Activated CD8-positive, alpha-beta T cell treated with anti-CD3 and anti-CD28 coated beads, Interleukin-2, amount 10 ng/mL, durations not matched to agents 7 days and 5 days (primary cell): ENCODE results near the gene PRND. TPM values are rescaled to one million over a fixed set of nuclear protein-coding genes. Genes with fewer than 3 reads are reported as not detected.
"Not testable (repeated sequence)": the region's sequence is repeated elsewhere in the genome, so short reads cannot be mapped to it uniquely, and the experiment has no call there.

Source experiments
- ATAC-seq: fragments of 150-1000 bp; cut with Tn5 transposase; one replicate; pipeline ENCODE4 v1.10.0; 2021; ENCODE audit warnings: moderate library complexity
- CTCF ChIA-PET: fragments of 350-600 bp; sonication (Branson Sonifier 250); formaldehyde crosslinking; loops from one replicate; lab custom pipeline; 2021; ENCODE audit warnings: antibody characterized with exemption; lab: Charles Lee
- POLR2A ChIA-PET: fragments of 350-600 bp; sonication (Branson Sonifier 250); formaldehyde crosslinking; loops from one replicate; lab custom pipeline; 2021; ENCODE audit warnings: antibody characterized with exemption; lab: Charles Lee
- DNase-seq: peaks from one replicate; pipeline ENCODE4 v3.0.0-alpha.2; 2020
- H3K27ac Mint-ChIP-seq: one replicate; pipeline ENCODE4 v1.8.0; 2021; ENCODE audit warnings: mild to moderate bottlenecking, mixed read lengths
- H3K27me3 Mint-ChIP-seq: one replicate; pipeline ENCODE4 v1.8.0; 2021; ENCODE audit warnings: low read depth, mixed read lengths
- H3K36me3 Mint-ChIP-seq: one replicate; pipeline ENCODE4 v1.8.0; 2021; ENCODE audit warnings: low read depth, mixed read lengths
- H3K4me1 Mint-ChIP-seq: one replicate; pipeline ENCODE4 v1.8.0; 2021; ENCODE audit warnings: low read depth, mixed read lengths
- H3K4me3 Mint-ChIP-seq: one replicate; pipeline ENCODE4 v1.8.0; 2021; ENCODE audit warnings: mild to moderate bottlenecking, mixed read lengths
- H3K9me3 Mint-ChIP-seq: one replicate; pipeline ENCODE4 v1.8.0; 2022; ENCODE audit warnings: mixed read lengths; ENCODE audit not compliant: insufficient read depth
- total RNA-seq, 2 experiments: library from RNA; stranded (reverse); gene quantifications; one replicate each; pipeline ENCODE4 v1.2.3, GENCODE V29; 2021

Gene PRND
- total RNA-seq, 2 experiments from 2014 or later: not detected

- no peak for DNase-seq
- Mint-ChIP-seq H3K36me3 (peaks cover 48% of the 10 kb centered on the region), H3K9me3 (no peaks in the 10 kb centered on the region), H3K27me3 (no peaks in the 10 kb centered on the region), H3K4me1 (peaks cover 74% of the 10 kb centered on the region), H3K4me3 (no peak overlapping the region), H3K27ac (peak overlapping the region; percentile 43)
- ChIA-PET POLR2A (interaction anchor here (0.9 to 1.9 kb wide), 3 partner anchors 10 to 51 kb away, joined by 3 to 5 read pairs (median 4); no protein-coding TSS in a partner anchor), CTCF (interaction anchor here (0.6 to 2.4 kb wide), 4 partner anchors 10 to 452 kb away, joined by 3 to 11 read pairs (median 4); no protein-coding TSS in a partner anchor)
- ATAC-seq: no peak
These were observed 33.4 kb upstream of the PRND start for GRCh38 chr20:4688305-4688704.

- Mint-ChIP-seq H3K4me3 (no peak overlapping the region), H3K27me3 (no peaks in the 10 kb centered on the region), H3K4me1 (peaks cover 65% of the 10 kb centered on the region), H3K36me3 (peaks cover 53% of the 10 kb centered on the region), H3K27ac (no peak overlapping the region), H3K9me3 (no peaks in the 10 kb centered on the region)
- ChIA-PET POLR2A (interaction anchor here (0.9 to 1.9 kb wide), 4 partner anchors 9 to 52 kb away, joined by 3 to 5 read pairs (median 4); no protein-coding TSS in a partner anchor), CTCF (interaction anchor here (0.9 to 2.4 kb wide), 8 partner anchors 9 to 607 kb away, joined by 3 to 11 read pairs (median 3); no protein-coding TSS in a partner anchor)
- DNase-seq (no peak), ATAC-seq (no peak)
These were observed 32.5 kb upstream of the PRND start for GRCh38 chr20:4689220-4689619.

DNA sequence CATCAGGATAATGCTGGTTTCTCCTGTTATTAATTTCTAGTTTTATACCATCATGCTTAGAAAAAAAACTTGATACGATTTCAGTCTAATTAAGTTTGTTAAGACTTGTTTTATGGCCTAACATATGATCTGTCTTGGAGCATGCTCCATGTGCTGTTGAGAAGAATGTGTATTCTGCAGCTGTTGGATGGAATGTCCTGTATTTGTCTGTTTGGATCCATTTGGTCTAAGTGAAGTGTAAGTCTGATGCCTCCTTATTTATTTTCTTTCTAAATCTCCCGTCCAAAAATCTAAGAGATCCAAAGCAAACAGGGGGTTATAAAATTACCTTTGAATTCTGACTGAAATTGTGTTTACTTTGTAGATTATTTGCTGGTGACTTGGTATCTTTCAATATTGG lies 30.0 kb upstream of the PRND start:
- DNase-seq (no peak), ATAC-seq (no peak)
- Mint-ChIP-seq H3K36me3 (peaks cover 71% of the 10 kb centered on the region), H3K4me1 (peaks cover 47% of the 10 kb centered on the region), H3K9me3 (no peaks in the 10 kb centered on the region), H3K27ac (no peak overlapping the region), H3K27me3 (no peaks in the 10 kb centered on the region), H3K4me3 (no peak overlapping the region)
- ChIA-PET POLR2A (interaction anchor here (0.7 kb wide), 1 partner anchor 399 kb away, joined by 3 read pairs; no protein-coding TSS in a partner anchor), CTCF (interaction anchor here (0.9 to 1.9 kb wide), 6 partner anchors 8 to 307 kb away, joined by 3 to 5 read pairs (median 4); no protein-coding TSS in a partner anchor)

DNA sequence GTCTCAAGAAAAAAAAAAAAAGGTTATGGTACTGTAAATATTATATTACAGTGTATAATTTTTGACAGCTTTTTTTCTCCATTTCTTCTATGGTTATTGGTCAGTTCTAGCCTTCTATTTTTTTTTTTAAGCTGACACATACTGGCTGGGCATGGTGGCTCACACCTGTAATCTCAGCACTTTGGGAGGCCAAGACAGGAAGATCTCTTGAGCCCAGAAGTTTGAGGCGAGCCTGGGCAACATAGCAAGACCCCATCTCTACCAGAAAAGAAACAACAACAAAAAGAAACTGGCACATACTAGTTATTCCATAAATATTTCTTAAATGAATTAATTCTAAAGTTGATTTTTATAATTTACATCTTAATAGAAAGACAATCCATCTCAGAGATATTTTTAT lies 27.6 kb upstream of the PRND start:
- POLR2A ChIA-PET: interaction anchor here (0.6 to 0.7 kb wide), 3 partner anchors 89 to 822 kb away, joined by 3 to 8 read pairs (median 6); no protein-coding TSS in a partner anchor
- Mint-ChIP-seq H3K27ac (no peak overlapping the region), H3K36me3 (peaks cover 66% of the 10 kb centered on the region)

DNA sequence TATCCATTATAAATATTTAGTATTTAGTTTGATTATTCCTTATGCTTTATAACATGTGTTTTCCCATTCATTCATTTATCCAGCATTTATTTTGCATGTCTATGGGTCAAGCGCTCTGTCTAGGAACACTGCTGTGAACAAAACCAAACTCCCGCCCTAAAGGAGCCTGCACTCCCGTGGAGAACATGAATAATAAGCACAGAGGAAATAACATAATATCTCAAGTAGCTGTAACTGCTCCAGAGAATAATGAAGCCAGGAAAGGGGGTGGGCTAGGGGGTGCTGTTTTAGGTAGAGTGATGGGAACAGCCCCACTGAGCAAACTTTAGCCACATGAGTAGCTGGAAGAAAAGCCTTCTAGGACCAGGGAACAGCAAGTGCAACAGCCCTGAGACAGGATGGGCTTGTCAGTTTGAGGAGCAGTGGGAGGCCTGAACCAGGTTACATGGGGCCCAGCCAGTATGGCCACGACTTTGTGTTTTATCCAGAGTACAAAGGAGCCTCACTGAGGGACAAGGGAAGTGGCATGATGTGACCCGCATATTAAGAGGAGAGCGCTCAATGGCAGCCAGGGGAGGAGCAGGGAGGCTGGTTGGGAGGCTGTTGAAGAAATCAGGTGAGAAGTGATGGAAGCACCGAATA lies 24.4 kb upstream of the PRND start:
- no peaks in the 10 kb centered on the region for H3K9me3 Mint-ChIP-seq
- no peaks in the 10 kb centered on the region for H3K27me3 Mint-ChIP-seq
- POLR2A ChIA-PET: interaction anchor here (0.8 kb wide), 1 partner anchor 9 kb away, joined by 5 read pairs; no protein-coding TSS in a partner anchor
- peak overlapping the region; percentile 62 for H3K27ac Mint-ChIP-seq
- H3K4me1 Mint-ChIP-seq: peaks cover 15% of the 10 kb centered on the region
- DNase-seq (no peak), ATAC-seq (no peak)
- H3K36me3 Mint-ChIP-seq: peaks cover 54% of the 10 kb centered on the region
- H3K4me3 Mint-ChIP-seq: no peak overlapping the region
- CTCF ChIA-PET: interaction anchor here (0.6 to 2.4 kb wide), 3 partner anchors 8 to 54 kb away, joined by 3 to 11 read pairs (median 4); no protein-coding TSS in a partner anchor

More for the DNA sequence above, 27.6 kb upstream of the PRND start:
- Mint-ChIP-seq H3K4me3 (no peak overlapping the region), H3K4me1 (peaks cover 41% of the 10 kb centered on the region), H3K9me3 (no peaks in the 10 kb centered on the region), H3K27me3 (no peaks in the 10 kb centered on the region)
- DNase-seq: no peak
- CTCF ChIA-PET: interaction anchor here (0.5 kb wide), 1 partner anchor 1285 kb away, joined by 3 read pairs; no protein-coding TSS in a partner anchor
- no peak for ATAC-seq

DNA sequence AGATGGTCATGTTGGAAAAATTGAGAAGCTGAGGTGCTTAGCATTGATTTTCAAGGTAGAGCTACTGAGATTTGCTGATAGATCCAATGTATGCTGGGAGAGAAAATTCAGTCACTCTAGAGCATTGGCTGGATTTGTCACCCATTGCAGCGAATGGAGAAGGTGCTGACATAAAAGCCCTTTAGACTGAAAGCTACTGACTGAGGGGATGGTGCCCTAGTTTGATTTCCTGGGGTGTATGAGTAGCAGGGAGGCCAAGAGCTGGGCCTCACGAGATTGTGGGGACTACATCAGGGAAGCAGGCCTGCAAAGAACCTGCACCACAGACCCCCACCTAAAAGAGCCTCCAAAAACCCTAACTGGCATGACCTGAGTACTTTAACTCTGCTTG lies 23.9 kb upstream of the PRND start:
- Mint-ChIP-seq H3K27me3 (no peaks in the 10 kb centered on the region), H3K36me3 (peaks cover 50% of the 10 kb centered on the region), H3K27ac (peak overlapping the region; percentile 62), H3K4me1 (peaks cover 14% of the 10 kb centered on the region), H3K4me3 (no peak overlapping the region), H3K9me3 (no peaks in the 10 kb centered on the region)
- POLR2A ChIA-PET: interaction anchor here (0.7 to 0.8 kb wide), 2 partner anchors 9 to 25 kb away, joined by 3 to 5 read pairs; no protein-coding TSS in a partner anchor
- ATAC-seq: no peak
- no peak for DNase-seq
- CTCF ChIA-PET: interaction anchor here (0.6 to 2.4 kb wide), 4 partner anchors 9 to 84 kb away, joined by 3 to 11 read pairs (median 4); no protein-coding TSS in a partner anchor

- no peak overlapping the region for H3K27ac Mint-ChIP-seq
- DNase-seq (no peak), ATAC-seq (no peak)
- peaks cover 12% of the 10 kb centered on the region for H3K4me1 Mint-ChIP-seq
- no peaks in the 10 kb centered on the region for H3K9me3 Mint-ChIP-seq
- H3K27me3 Mint-ChIP-seq: no peaks in the 10 kb centered on the region
- CTCF ChIA-PET: interaction anchor here (0.7 to 2.4 kb wide), 2 partner anchors 10 to 21 kb away, joined by 3 to 11 read pairs; no protein-coding TSS in a partner anchor
- peaks cover 40% of the 10 kb centered on the region for H3K36me3 Mint-ChIP-seq
- no peak overlapping the region for H3K4me3 Mint-ChIP-seq
- POLR2A ChIA-PET: interaction anchor here (1.2 kb wide), 1 partner anchor 10 kb away, joined by 4 read pairs; no protein-coding TSS in a partner anchor
These were observed 22.5 kb upstream of the PRND start for GRCh38 chr20:4699216-4699615.

- Mint-ChIP-seq H3K27ac (no peak overlapping the region), H3K4me3 (no peak overlapping the region), H3K9me3 (no peaks in the 10 kb centered on the region), H3K4me1 (peaks cover 12% of the 10 kb centered on the region), H3K36me3 (peaks cover 37% of the 10 kb centered on the region), H3K27me3 (no peaks in the 10 kb centered on the region)
- POLR2A ChIA-PET: no interaction called here
- CTCF ChIA-PET: interaction anchor here (1.1 kb wide), 1 partner anchor 11 kb away, joined by 3 read pairs; no protein-coding TSS in a partner anchor
- DNase-seq (no peak), ATAC-seq (no peak)
These were observed 21.8 kb upstream of the PRND start for GRCh38 chr20:4699957-4700356.

DNA sequence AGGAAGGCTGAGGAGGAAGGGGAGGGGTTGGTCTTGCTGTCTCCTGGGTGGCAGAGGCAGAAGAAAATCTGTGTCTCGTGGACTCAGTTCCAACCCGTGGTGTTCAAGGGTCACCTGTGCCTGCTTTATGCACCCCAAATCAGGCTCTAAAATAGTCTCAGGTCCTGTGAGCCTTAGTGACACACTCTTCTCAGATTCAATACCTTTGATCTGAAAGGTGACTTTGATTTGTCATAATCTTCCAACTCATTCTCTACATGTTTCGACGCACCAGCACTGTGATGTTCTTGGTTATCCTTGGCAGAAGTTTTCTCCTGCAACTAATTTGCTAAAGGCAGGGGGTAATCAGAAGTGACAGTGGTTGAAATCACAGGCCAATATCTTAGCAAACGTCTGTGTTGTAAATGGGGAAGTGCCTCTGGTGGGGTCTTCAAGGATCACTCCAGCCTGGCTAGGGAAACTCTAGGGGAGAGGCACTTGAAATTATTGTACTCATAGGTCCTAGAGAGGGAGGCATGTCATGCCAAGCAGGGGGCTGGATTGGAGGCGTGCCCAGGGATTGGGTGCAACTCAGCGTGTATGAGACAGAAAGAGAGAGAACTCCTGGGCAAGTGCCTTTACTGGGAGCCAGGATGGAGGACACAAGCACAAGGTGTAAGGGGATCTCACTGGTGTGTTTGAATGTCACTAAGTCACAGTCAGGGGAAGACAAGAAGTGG lies 19.0 kb upstream of the PRND start:
- CTCF ChIA-PET: no interaction called here
- DNase-seq (no peak), ATAC-seq (no peak)
- POLR2A ChIA-PET: no interaction called here
- Mint-ChIP-seq H3K36me3 (peaks cover 15% of the 10 kb centered on the region), H3K4me1 (peaks cover 3% of the 10 kb centered on the region), H3K27ac (no peak overlapping the region), H3K27me3 (no peaks in the 10 kb centered on the region), H3K9me3 (no peaks in the 10 kb centered on the region), H3K4me3 (no peak overlapping the region)

- H3K27ac Mint-ChIP-seq: no peak overlapping the region
- H3K4me1 Mint-ChIP-seq: no peaks in the 10 kb centered on the region
- ChIA-PET POLR2A (no interaction called here), CTCF (no interaction called here)
- ATAC-seq: no peak
- no peak for DNase-seq
- no peaks in the 10 kb centered on the region for H3K9me3 Mint-ChIP-seq
- H3K4me3 Mint-ChIP-seq: no peak overlapping the region
- H3K36me3 Mint-ChIP-seq: peaks cover 12% of the 10 kb centered on the region
- H3K27me3 Mint-ChIP-seq: no peaks in the 10 kb centered on the region
These were observed 18.4 kb upstream of the PRND start for GRCh38 chr20:4703281-4703676.

GRCh38 chr20:4706941-4707340 lies 14.8 kb upstream of the PRND start:
- H3K27me3 Mint-ChIP-seq, DNase-seq, CTCF ChIA-PET, H3K36me3 Mint-ChIP-seq, ATAC-seq, H3K27ac Mint-ChIP-seq, H3K9me3 Mint-ChIP-seq, H3K4me3 Mint-ChIP-seq, POLR2A ChIA-PET, H3K4me1 Mint-ChIP-seq: not testable (repeated sequence)
